ENCODE measurements around the gene TBC1D2B.
A peak's percentile ranks its signal among the peaks of the same experiment; 100 is the strongest.

The TBC1D2B gene

DNA sequence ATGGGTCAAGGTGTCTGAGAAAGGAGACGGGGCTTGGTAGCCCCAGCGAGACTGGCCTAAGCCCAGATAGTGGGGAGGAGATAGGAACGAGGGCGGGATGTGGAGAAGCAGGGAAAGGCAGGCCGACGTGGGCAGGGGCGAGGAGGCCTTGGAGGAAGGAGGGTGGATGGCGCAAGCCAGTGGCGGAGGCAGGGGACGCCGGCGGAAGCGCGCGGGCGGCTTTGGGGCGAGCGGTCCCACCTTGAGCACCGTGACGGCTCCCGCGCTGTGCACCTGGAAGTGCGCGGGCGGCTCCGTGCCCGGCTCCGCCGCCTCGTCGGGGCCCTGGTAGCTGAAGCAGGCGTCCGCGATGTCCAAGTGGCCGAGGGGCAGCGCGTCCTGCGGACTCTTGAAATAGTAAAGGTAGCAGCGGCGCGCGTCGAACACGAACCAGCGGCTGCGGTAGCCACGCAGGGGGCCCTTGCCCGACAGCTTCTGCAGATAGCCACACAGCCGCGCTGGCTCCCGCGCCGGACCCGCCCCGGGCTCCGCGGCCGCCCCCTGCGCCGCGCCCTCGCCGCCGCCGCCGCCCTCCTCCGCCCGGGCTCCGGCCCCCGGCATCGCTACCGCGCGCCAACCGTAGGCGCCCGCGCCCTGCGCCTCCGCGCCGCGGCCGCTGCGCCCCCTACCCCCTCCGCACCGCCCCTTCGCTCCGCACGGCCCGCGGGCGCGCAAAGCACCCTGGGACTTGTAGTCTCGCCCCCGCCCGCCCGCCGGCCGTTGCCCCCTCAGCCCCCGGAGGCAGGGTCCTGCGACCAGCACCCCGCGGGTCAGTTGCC is at the start of gene TBC1D2B:
Gene TBC1D2B (minus strand): TSS at position 659 of the 818 bp plus-strand sequence. CDS start 59 bp downstream, at position 600.
- DNase-seq (ENCODE audit: low read depth): peak; percentile 42

DNA sequence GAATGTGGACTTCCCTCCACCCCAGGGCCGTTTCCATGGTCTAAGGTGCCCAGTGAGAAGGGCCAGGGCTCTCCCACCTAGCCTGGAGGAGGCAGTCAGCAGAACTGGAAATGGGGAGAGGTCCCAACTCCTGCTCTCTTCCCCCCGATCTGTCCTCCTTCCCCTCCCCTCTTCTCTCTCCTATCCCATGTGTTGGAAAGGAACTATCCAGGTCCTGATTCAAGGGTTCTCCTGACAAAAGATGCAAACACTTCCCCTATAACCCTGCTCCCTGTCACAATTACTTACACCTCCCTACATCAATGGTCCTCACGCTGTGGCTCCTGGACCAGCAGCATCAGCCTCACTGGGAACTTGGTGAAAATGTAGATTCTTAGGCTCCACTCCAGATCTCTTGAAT is 47.8 kb upstream of the TBC1D2B start:
- DNase-seq (ENCODE audit: low read depth): no peak

DNA sequence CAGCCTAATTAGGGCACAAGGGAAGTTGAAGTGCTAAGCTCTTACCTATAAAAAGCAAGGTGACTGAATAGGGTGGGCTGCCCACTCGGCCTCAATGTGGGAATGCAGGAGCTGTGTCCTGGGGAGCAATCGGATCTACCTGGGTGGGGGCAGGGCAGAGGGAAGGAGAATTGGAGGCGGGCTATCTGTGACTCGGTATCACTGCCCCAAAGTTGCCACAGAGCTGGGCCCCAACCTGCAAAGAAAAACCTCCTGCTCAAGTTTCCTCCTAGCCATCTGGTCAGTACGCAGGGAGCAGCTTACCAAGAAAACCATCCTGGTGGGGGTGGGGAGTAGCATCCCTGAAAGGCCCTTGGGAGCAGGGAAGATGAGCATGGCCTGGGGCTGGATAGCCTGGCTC is 43.0 kb upstream of the TBC1D2B start:
- no peak for DNase-seq (ENCODE audit: low read depth)

DNA sequence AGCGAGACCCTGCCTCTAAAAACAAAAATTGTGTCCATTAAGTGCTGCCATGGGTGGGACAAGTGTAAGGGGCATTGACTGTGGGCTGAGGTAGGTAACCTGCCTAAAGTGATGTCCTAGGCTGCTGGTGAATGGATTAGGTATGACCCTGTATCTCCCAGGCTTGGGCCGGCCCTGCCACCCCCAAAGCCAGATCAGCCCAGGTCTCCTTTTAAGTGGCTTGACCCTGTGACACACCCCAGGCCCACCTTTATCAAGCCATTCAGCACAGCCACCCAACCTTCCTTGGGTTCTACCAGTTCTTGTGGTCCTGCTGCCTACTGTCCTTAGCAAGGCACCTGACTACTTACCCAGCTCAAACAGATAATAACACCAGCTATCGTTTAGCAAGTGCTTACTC is 35.0 kb upstream of the TBC1D2B start:
- no peak for DNase-seq (ENCODE audit: low read depth)

DNA sequence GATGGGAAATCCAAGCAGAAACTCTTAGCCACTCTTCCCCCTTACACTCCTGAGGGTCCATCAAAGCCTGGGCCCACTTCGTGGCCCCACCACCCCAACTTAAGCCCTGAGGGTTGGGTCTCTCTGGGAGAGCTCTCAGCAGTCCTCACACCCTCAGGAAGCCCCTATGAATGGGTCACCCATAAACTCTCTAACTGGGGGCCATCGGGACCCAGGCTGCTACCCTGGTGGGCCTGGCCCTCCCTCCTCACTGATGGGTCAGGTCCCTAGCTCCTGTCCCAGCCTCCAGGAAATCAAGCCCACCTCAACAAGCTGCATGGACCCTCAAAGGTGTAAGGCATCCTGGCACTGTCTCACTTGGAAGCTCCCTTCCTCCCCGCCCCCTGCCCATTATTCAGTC is 34.3 kb upstream of the TBC1D2B start:
- no peak for DNase-seq (ENCODE audit: low read depth)

DNA sequence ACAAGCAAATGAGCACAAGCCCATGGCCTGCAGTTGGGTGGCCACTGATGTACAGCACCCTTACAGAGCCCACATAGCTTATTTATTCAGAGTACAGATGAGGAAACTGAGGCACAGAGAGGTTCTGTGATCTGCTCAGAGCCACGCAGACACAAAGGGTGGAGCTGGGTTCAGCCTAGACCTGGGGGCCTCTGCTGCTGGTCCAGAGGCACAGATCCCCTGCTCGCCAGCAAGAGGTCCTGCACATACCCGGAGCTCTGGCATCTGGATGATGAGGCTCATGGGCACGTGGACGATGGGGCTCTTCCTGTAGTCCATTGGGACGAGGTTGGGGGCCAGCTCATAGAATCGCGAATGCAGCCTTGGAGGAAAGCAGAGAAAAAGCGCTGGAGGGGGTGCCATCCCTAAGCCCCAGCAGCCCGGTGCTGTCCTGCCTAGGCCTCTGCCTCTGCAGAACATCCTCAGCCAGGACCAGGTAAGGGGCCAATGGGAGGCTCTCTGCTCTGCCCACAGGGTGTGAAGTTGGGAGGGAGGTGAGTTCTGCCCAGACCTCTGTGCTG is 33.5 kb upstream of the TBC1D2B start:
- DNase-seq (ENCODE audit: low read depth): no peak

DNA sequence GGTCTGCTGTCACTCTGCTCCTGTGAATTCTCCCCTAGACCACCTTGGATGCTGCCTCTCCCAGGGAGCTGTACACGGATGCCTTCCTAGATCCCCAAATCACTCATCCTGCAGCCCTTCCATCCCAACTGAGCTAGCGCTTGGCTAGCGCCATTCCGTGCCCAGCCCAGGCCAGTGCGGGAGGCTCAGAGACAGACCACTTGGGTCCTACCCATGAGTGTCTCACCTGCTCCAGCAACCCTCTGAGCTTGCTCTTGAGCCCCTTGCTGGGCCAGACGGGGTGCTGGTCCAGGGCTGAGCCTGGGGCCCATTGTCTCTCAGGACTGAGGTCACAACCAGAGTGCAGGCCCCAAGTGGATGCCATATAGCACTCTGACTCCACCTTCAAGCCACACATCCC is 32.6 kb upstream of the TBC1D2B start:
- no peak for DNase-seq (ENCODE audit: low read depth)

DNA sequence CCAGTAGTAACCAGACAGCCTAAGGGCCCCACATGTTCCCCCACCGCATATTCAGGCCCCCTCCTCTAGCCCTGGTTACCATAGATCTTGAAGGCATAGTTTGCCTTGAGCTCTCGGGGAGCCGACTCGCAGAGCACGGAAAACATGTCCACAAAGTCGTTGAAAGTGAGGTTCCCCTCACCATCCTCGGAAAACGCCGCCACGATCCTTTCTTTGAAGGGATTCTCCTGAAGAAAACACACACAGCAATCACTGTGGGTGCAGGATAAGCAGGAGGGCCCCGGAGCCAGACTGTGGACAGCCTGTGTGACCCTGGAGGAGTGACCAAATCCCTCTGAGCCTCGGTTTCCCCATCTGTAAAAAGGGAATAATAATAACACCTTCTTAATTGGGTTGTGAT is 31.6 kb upstream of the TBC1D2B start:
- DNase-seq (ENCODE audit: low read depth): no peak

DNA sequence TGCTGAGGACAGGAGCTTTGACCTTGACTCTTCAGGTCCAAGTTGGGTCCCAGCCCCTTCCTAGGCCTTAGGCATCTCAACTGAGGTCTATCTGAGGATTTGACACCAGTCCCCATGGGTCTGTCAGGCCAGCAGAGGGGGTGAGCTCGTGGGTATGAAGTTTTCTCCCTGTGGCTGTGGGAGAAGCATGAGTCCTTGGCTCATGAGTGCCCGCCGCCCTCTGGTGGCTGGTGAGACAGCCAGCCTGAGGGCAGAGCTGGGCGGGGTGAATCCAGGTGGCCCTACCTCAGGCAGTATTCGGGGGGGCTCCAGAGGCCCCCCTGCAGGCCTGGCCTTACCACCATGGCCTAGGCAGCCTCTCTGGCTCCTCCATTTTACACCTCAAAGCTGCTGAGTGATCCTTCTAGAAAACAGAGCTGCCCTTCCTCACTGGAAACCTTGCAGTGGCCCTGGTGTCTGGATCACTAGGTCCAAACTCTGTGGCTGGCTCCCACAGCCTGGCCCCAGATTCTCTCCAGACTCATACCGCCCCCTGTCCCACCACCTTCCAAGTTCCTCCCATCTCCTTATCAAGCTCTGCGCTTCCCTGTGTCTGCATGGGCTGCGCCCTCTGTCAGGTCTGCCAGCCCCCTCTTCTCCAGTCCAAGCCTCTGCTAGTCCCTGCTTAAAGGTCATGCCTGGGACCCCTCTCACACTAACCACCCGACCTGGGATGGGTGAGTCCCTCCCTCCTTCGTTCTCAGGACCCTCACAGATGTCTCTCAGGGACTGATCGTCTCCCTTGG is 31.0 kb upstream of the TBC1D2B start:
- DNase-seq (ENCODE audit: low read depth): peak; percentile 73

DNA sequence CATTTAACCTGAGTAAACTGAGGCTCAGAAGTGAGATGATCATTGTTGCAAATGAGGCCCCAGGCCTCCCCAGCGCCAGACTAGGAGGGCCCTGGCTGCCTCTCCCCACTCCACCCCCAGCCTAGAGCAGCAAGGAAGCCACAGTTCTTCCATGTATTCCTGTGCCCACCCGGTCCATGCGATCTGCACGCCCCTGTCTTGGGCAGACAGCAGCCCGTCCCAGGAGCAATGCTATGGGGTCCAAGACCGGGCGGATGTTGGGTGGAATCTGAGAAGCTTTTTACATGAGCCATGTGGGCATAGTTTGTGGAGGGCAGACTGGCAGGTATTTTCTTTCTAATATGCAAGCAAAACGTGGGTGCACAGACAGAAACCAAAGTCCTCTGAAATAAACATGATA is 30.0 kb upstream of the TBC1D2B start:
- no peak for DNase-seq (ENCODE audit: low read depth)

DNA sequence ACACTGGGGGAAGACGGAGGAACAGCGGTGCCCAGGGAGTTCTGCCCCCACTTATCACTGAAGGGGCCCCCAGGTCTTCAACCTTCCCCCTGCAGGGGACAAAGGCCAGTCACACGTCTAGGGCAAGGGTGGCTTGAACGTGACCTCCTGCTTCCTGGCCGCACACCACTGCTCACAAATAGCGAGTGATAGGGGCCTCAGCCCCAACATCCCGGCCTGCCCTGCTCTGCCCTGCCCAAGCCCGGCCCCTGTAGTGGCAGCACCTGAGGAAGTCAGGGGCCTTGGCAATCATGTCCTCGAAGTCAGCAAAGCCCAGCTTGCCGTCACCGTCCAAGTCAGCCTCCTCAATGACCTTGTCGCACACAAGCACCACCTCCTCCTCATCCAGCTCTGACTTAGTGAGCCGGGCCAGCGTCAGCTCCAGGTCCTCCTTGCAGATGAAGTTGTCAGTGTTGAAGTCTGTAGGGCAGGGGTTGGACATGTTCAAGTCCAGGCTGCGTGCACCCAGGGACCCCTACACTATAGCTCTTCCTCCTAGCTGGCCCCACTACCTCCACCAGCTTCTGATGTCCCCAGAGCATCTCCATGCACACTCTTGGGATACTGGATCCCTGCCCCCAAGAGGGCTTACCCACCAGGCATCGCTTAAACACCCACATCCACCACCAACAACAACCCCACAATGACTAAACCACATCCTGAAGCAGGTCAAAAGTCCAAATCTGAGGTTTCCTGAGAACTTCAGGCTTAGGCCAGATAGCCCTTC is 28.1 kb upstream of the TBC1D2B start:
- DNase-seq (ENCODE audit: low read depth): no peak

DNA sequence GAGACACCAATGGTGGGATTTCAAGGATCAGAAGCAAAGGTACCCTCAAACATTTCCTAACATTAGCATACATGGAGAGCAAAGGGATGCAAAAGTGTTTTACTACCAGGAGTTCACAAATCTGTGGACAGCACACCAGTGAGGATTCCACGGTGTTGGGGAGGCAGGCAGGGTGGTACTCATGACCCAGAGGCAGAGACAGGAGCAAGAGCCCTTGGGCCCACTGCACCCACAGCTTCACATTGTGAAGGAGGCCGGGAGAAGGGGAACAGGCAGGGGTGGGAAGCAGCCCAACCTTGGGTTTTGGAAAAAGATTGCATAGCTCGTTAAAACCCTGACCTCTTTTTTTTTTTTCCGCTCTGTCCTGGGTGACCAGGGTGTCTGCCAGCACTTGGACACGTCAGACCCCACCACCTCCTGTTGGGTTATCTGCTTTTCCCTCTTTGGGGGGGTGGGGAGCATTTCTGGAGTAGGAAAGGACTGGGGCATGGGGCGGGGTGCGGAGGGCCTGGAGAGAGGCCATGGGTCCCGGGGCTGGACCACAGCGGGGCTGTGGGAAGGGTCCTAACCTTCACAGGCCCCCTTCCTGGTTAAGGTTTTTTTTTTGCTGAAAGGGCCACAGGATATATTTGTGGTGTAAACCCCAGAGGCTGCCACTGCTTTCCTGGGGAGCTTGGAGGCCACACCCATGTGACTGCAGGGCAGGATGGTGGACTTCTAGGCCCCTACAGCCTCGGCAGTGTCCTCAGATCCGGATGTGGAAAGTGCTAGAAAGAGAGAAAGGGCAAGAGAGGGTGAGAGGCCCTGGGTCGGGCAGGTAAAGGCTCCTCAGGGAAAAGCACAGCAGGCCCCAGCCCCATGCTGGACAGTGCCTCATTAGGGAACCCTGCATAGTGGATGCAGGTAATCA is 27.3 kb upstream of the TBC1D2B start:
- no peak for DNase-seq (ENCODE audit: low read depth)

DNA sequence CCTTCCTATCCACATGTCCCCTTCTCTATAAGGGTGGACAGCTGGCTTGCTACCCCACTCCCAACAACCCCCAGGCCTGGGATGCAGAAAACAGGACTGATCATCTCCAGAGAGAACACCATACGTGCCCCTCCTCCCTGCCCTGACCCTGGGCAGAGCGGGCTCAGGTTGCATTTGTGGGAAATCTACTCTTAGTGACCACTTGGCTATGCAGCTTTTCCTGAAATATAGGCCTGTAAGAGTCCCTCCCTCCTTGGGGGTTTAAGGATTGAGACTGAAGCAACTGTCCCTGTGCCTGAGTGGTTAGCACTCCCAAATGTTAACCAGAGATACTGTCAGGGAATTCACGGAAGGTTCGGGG is 26.6 kb upstream of the TBC1D2B start:
- no peak for DNase-seq (ENCODE audit: low read depth)

DNA sequence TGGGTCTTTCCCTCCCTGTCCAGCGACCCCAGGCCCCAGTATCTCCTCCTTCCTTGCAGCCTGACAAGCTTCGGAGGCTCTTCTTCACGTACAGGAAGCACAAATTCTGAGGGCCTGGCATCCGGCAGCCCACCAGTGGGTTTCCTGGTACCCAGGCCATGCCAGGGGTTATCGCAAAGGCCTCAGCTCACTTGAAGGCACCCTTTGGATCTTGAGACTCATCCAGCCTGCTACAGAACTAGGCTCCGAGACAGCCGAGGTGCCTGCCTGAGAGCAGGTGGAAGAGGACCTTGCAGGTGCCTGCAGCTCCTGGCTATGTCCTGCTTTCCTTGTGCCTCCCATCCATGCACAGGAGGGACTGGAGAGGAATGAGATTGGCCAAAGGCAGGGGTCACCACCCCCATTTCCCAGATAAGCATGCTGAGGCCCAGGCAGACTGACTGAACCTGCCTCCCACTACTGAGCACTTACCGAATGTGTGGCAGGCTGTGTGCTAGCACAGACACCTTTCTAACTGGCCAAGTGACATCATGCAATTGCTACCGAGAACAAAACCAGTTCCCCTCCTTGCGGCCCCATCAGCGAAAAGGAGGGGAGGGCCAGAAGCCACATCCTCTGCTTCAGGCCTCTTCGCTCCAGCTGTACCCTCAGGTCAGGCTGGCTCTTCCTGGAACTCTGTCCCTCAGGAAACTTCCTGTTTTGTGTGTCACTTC is 26.1 kb upstream of the TBC1D2B start:
- DNase-seq (ENCODE audit: low read depth): peak; percentile 16

DNA sequence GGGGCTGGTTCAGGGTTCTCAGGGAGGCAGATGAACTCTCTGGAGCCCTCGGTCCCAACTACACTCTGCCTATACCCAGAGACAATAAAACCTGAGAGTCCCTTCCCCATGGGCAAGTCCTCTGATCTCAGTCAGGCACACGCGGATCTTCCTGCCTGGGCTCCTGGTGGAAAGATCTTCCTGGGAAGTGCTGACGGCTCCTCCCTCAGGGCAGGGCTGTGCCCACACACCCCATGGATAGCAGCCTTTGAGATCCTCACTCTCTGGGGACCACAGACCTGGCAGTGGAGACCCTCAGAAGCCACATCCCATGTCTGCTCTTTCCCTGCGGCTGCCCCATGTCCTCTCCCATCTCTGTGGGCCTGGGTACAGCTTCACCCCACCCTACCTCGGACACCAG is 25.2 kb upstream of the TBC1D2B start:
- no peak for DNase-seq (ENCODE audit: low read depth)

DNA sequence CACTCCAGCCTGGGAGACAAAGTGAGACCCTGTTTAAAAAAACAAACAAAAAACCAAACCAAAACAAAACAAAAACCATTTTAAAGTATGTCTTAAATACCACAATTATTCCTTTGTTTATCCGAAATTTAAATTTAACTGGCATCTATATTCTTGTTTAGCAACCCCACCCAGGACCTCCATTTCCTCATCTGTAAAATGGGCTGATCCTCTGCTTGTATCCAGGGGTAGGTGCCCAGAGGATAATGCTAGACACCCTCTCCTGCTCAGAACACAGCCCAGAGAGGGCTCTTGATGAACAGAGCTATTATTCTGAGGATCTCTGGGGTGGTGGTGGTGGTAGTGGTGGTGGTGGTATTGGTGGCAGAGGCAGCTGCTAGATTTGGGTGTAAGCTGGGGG is 24.7 kb upstream of the TBC1D2B start:
- DNase-seq (ENCODE audit: low read depth): no peak

DNA sequence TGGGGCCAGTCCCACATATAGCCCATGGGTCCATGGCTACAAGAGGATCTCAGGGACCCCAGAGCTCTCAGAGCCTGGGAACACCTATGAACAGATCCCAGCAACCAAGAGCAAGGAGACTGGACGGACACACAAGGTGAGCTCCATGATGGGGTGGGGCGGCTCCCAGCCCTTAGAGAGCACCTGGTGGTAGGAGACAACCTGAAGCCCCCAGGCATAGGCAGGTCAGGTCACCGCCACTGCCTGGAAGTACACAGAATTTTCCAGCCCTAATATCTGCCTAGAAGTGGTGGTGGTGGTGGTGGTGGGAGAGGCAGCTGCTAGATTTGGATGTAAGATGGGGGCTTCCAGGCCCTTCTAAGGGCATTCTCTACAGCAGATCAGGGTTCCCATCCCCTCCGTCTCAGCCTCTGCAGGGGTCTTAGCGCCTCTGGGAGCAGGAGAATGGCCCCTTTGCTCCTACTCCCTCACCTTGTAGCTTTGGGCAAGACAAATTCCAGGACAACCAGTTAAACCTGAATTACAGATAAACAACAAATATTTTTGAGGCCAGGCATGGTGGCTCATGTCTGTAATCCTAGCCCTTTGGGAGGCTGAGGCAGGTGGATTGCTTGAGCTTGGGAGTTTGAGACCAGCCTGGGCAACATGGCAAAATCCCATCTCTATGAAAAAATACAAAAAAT is 24.1 kb upstream of the TBC1D2B start:
- no peak for DNase-seq (ENCODE audit: low read depth)

DNA sequence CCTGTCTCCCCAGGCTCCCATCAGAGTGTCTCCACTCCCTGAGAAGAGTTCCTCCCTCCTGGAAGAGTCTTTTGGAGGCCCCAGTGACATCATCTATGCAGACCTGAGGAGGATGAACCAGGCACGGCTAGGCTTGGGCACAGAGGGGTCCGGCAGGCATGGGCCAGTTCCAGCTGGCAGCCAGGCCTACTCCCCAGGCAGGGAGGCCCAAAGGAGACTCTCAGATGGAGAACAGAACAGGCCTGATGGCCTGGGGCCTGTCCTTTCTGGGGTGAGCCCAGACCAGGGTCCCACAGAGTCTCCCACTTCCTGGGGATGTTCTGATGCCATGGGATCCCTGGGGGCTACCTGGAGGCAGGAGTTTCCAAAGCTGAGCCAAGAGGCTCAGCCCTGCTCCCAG is 23.4 kb upstream of the TBC1D2B start:
- DNase-seq (ENCODE audit: low read depth): no peak

DNA sequence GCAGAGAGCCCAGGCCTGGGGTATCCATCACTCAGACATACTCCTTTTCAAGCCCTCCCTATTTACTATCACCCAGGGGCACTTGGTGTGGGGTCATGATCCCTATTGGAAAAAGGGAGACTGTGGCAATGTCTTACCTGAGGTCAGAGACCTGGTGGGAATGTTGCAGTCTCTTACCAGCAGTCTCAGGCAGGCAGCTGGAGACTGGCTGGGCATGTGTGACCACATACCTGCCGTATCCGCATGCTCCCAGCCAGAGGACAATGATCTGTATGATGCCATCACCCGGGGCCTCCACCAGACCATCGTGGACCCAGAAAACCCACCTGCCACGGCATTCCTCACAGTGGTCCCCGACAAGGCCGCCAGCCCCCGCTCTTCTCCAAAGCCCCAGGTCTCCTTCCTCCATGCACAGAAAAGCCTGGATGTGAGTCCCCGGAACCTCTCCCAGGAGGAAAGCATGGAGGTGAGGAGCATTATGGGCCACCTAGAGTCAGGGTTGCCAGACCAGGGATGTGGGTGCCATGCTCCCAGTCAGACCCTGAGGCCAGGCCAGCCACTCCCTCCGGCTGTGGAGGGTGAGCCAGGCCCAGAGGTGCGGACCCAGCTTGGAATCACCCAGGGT is 20.7 kb upstream of the TBC1D2B start:
- DNase-seq (ENCODE audit: low read depth): no peak

DNA sequence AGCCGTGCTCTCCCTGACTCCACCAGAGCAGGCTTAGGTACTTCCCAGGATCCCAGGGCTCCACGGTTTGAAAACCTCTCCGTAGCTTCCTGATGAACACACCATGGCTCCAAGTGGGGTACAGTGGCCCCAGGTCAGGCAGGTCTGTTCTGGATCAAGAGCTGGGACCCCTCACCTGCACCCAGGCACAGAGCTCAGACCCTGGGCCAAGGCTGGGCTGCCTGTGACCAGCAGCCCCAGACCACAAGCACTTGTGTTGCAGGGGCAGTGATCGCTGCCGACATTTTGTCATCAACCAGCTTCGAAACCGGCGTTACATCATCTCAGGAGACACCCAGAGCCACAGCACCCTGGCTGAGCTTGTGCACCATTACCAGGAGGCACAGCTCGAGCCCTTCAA is 20.2 kb upstream of the TBC1D2B start:
- no peak for DNase-seq (ENCODE audit: low read depth)

Measured in stimulated activated CD8-positive, alpha-beta memory T cell treated with anti-CD3 and anti-CD28 coated beads, Interleukin-15, amount 100 ng/mL, for 1 hour (primary cell).